GM19395 (cell line): ENCODE measurements around the gene MATN1.

Experiments used
- ATAC-seq: cut with Tn5 transposase; IDR thresholded peaks from one replicate; pipeline ENCODE4 v1.9.1; 2021; ENCODE audit warnings: mild to moderate bottlenecking, moderate library complexity; ENCODE audit not compliant: unreplicated experiment

Gene MATN1

GRCh38 chr1:30745834-30746208 lies 22.4 kb upstream of the MATN1 start:
- no peak for ATAC-seq

- ATAC-seq, result no peak
Measured at GRCh38 chr1:30745156-30745833, 21.9 kb upstream of the MATN1 start.

- peak; percentile 48 for ATAC-seq
Measured at GRCh38 chr1:30744060-30744756, 20.8 kb upstream of the MATN1 start.

GRCh38 chr1:30743584-30744059 lies 20.2 kb upstream of the MATN1 start:
- ATAC-seq, result peak; percentile 39

GRCh38 chr1:30742963-30743559 lies 19.7 kb upstream of the MATN1 start:
- no peak for ATAC-seq

GRCh38 chr1:30742300-30742962 lies 19.0 kb upstream of the MATN1 start:
- no peak for ATAC-seq

GRCh38 chr1:30741239-30741894 lies 18.0 kb upstream of the MATN1 start:
- ATAC-seq, result no peak

- ATAC-seq, result no peak
Measured at GRCh38 chr1:30740251-30741238, 17.2 kb upstream of the MATN1 start.

GRCh38 chr1:30739601-30740000 lies 16.2 kb upstream of the MATN1 start:
- ATAC-seq, result no peak

GRCh38 chr1:30738715-30739559 lies 15.6 kb upstream of the MATN1 start:
- ATAC-seq, result no peak

- ATAC-seq, result no peak
Measured at GRCh38 chr1:30738040-30738714, 14.8 kb upstream of the MATN1 start.

- ATAC-seq, result no peak
Measured at GRCh38 chr1:30737357-30738039, 14.1 kb upstream of the MATN1 start.

GRCh38 chr1:30735668-30736498 lies 12.5 kb upstream of the MATN1 start:
- no peak for ATAC-seq

- ATAC-seq, result no peak
Measured at GRCh38 chr1:30735124-30735523, 11.7 kb upstream of the MATN1 start.

- no peak for ATAC-seq
Measured at GRCh38 chr1:30734580-30734979, 11.2 kb upstream of the MATN1 start.

GRCh38 chr1:30734106-30734505 lies 10.7 kb upstream of the MATN1 start:
- ATAC-seq, result no peak

- no peak for ATAC-seq
Measured at GRCh38 chr1:30733493-30733892, 10.1 kb upstream of the MATN1 start.
